ENCODE results near the gene IGSF22. TPM values are rescaled to one million over a fixed set of nuclear protein-coding genes. Genes with fewer than 3 reads are reported as not detected.

Gene IGSF22
- total and polyA plus RNA-seq, 2 of the 13 experiments (the other 11 are each of a cell fraction or from before 2014, with no cell fraction given), result not detected

GRCh38 chr11:18756889-18757288 is 30.9 kb upstream of the IGSF22 start:
- no peak for FAIRE-seq
- CTCF ChIA-PET (ENCODE audit: low intra/inter-chr PET ratio, low total read pairs), result no interaction called here

More at GRCh38 chr11:18756889-18757288, 30.9 kb upstream of the IGSF22 start:
- DNase-seq (ENCODE audit: low spot score) (no peak), ATAC-seq (no peak)
- POLR2A ChIA-PET, result no interaction called here
- 8% methylated on average over 2 of the region's 2 CpGs for WGBS (ENCODE audit: low lambda C conversion rate)
- no peaks in the 10 kb centered on the region for H3K4me1 ChIP-seq (ENCODE audit: insufficient read depth, low read length)
- no peak overlapping the region for H3K27ac ChIP-seq (ENCODE audit: extremely low read length, insufficient read depth, low read length)
- no TSS peak for BruUV-seq (replicated peaks)
- H3K79me2 ChIP-seq (ENCODE audit: insufficient read depth, low read length), result no peaks in the 10 kb centered on the region
- H3K27me3 ChIP-seq (ENCODE audit: control insufficient read depth in 1 of 2, insufficient read depth in 2 of 2, low read length in 2 of 2), result peaks cover 4 to 27% of the 10 kb centered on the region in 2 experiments; a peak in 3 of 5 replicates
- TF ChIP-seq RELA (CRISPR knock-in tag; IDR thresholded peaks at IDR 0.05) (no peak), FOSL2 (CRISPR knock-in tag; IDR thresholded peaks at IDR 0.05) (no peak), ZFAT (CRISPR knock-in tag; conservative IDR thresholded peaks at IDR 0.05) (no peak), JUNB (CRISPR knock-in tag; IDR thresholded peaks at IDR 0.05; ENCODE audit: borderline replicate concordance) (no peak), SYNCRIP (IDR thresholded peaks at IDR 0.05; ENCODE audit: insufficient read depth, low read depth, low read length) (no peak), ARID4A (CRISPR knock-in tag; IDR thresholded peaks at IDR 0.05; ENCODE audit: borderline replicate concordance) (no peak), BRCA1 (CRISPR knock-in tag; IDR thresholded peaks at IDR 0.05) (no peak)
- H3K9me3 ChIP-seq (ENCODE audit: low read length), result no peaks in the 10 kb centered on the region
- no peak overlapping the region for H3K9ac ChIP-seq (ENCODE audit: insufficient read depth, low read depth, low read length)
- intact Hi-C loops (cut with micrococcal nuclease; ENCODE audit: unreplicated experiment), result no loop called here
- H4K20me1 ChIP-seq (ENCODE audit: insufficient read depth, low read length), result no peaks in the 10 kb centered on the region
- no peak overlapping the region for H3K4me3 ChIP-seq (replicated peaks in 1 of 3; ENCODE audit: insufficient read depth in 1 of 3, low read depth in 2 of 3, low read length in 3 of 3)
- no peak overlapping the region for H3K4me2 ChIP-seq (ENCODE audit: low read depth, low read length)
- H2AFZ ChIP-seq (ENCODE audit: low read length), result no peak overlapping the region
- H3K36me3 ChIP-seq (replicated peaks in 1 of 2; ENCODE audit: control insufficient read depth in 1 of 2, insufficient read depth in 2 of 2, low read length in 2 of 2), result no peaks in the 10 kb centered on the region
- in situ Hi-C loops (cut with HindIII; ENCODE audit: extremely low pct_ligation_motif_present, low pct_unique_long_range_greater_than_20kb), result no loop called here

Data from HepG2 (cell line).